GM18502 (cell line): Measurements from ENCODE around the gene TMEM164.

Experiments used
- ATAC-seq: cut with Tn5 transposase; IDR thresholded peaks from one replicate; pipeline ENCODE4 v1.9.1; 2021; ENCODE audit warnings: mild to moderate bottlenecking; ENCODE audit not compliant: unreplicated experiment, poor library complexity

Gene TMEM164

DNA sequence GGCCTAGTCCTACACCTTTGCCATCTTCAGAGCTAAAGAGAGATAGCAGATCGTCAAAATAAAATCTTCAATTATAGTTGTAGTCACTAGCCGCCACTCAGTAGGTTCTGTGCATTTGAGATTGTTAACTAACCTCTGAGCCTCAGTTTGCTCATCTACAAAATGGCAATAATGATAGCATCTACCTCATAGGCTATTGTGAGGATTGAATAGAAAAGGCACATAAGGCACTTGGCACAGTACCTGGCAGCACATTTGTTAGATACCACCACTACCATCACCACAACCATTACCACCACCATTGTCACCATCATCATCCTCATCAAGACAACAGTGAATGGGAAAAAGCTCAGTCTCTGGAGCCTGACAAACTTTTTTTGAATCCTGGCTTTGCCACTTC is 180.4 kb downstream of the TMEM164 start:
- no peak for ATAC-seq

DNA sequence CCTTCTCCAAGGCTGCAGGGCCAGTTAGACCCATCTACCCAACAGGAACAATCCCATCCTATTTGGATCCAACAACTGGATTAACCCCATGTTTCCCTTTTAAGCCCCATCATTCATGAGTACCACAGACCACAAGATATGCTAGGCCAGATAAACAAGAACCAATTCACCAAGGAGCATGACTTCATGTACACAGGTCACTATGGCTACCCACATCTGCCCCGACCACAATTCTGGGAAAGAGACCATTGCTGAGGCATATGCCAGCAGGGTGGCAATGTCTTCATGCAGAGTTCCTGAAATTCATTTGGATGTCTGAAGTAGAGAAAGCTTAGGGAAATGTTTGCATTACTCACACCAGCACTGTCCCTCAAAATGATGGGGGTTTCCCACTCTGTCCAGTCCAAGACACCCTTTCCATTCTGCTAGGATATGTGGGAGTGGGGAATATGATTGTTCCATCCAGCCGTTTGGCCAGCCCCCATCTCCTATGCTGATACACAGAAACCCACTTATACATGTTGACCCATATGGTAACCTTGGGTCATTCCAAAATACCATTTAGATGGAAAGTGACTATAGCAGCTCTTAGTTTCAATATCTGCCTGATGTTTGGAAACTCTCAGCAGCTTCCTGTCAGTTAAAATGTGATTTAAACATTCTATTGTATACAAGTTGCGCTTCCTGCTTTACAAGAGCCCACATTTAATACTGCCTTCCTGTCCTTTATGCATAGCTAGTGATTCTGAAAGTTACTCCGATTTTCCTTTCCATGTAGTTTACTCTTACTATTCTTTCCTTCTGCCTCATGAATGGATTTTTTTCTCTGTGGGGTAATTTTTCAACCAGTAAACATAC is 186.0 kb downstream of the TMEM164 start:
- ATAC-seq = no peak

GRCh38 chrX:110192516-110192915 is 189.6 kb downstream of the TMEM164 start:
- ATAC-seq = no peak

- ATAC-seq = no peak
Measured at GRCh38 chrX:110194977-110195376, 192.1 kb downstream of the TMEM164 start.

DNA sequence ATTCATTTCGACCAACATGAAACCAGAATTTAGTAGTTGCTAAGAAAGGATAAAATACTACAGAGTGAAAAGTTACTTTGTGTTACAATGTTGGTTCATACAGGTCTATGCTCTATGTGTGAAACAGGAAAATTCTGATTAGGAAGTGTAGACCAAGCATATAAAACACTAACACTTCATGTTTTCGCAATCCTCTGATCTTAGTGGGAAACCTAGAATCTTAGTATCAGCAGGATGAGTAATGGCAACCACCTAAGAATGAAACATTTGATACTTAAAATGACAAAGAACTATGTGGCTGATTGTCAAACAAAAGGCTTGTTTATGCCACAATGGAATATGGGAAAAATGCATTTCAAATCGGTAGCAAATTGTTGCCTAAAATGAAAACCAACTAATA is 198.9 kb downstream of the TMEM164 start:
- ATAC-seq = no peak

DNA sequence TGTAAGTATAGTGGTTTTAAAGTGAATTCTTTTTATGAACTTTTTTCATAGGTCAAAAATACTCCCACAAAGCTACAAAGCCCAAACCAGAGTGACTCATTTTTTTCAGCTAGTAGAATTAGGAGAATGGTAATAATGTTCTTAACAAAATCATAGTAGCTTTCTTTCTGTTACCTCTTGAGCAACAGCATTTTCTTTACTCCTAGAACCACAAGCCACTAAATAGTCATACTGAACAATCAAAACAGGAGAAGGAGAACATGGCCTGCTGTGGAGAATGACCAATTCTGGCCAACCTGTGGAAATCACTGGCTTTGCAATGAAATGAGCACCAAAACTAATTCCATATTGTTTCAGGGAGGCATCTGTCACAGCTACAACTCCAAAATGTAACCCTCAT is 202.1 kb downstream of the TMEM164 start:
- no peak for ATAC-seq

DNA sequence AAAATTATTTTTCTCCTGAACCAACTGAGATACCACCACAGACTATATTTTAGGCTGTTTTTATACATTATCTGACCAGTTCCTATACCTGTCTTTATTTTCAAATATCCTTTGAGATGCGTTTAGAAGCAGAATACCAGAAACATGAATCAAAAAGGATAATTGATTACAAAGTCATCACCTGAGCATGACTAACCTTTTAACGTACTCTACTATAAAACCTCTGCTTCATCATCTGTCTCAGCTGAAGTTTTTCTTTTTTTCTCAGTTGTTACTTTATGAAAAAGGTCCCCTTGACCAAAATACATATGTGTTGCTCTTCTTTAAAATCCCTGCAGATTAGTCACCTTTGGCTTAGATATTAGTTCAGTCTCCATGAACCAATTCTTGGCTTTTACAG is 205.2 kb downstream of the TMEM164 start:
- ATAC-seq = no peak

DNA sequence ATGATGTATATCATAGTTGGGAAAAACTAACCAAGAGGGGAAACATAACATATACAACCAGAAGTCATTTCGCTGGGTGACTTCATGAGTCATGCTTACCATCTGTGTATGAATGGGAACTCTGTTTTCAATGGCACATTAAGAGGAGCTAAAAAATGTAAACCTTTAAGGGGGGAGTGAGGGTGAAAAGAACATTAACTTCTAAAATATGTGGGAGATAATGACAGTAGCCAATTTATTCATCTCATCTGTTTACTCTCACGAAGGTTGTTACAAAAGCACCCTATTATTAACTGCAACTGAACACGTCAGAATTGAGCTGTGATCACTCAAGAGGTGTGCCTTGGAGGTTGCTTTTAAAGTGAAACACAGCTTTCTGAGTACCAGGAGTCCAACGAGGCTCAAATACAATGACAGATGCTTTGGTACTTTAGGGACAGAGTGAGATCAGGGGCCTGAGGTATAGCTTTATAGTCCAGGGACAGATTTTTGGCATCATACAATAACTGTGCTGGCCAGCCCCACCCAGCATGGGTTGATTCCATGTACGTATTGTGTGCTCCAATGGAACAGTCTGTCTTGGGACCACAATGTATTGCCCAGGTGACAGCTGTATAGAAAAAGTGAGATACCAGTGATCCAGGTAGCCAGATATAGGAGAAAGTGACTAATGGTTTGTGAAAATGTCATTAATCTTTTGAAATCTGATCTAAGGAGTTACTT is 207.7 kb downstream of the TMEM164 start:
- no peak for ATAC-seq

GRCh38 chrX:110211340-110211739 is 208.4 kb downstream of the TMEM164 start:
- no peak for ATAC-seq

DNA sequence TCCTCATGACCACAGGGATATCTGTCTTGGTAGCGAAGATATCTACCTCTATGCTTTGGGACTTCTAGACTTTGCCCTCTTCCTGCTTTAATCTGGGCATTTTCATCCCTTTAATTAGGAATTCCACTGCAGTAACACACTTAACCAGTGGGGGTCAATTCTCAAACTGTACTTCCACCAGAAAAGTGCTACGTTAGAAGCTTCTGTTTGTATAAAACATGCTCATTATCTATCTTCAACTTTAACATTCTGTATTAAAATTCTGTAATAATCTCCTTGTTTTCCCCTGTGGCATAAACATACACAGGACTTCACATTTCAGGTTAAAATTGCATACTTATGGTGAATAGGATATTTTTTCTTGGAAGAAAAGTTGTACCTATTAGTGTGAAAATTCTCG is 209.4 kb downstream of the TMEM164 start:
- no peak for ATAC-seq

DNA sequence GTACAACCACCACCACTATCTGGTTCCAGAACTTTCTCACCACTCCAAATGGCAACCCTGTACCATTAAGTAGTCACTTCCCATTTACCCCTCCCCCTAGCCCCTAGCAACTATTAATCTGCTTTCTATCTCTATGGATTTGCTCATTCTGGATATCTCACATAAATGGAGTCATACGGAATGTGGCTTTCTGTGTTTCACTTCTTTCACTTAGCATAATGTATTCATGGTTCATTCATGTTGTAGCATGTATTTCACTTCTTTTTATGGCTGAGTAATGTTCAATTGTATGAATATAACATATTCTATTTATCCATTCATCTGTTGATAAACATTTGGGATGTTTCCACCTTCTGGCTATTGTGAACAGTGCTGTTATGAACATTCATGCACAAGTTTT is 210.3 kb downstream of the TMEM164 start:
- ATAC-seq = no peak

DNA sequence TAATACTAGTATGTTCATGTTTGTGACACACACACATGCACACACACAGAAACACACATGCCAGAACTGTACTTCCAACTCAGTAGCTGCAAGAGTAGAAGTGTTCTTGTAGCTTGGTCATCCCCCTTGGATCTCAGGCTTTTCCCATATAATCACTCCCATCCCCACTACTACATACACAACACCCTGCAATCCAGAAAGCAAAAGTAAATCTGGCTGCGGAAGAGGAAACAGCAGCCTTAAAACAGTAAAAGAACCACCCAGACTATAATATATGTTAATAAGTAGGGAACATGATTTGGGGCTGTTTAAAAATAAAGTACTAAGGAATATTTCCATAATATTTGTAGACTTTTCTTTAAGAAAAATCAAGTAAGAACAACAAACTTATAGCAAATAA is 211.8 kb downstream of the TMEM164 start:
- ATAC-seq = no peak

GRCh38 chrX:110215411-110215810 is 212.5 kb downstream of the TMEM164 start:
- ATAC-seq = no peak

DNA sequence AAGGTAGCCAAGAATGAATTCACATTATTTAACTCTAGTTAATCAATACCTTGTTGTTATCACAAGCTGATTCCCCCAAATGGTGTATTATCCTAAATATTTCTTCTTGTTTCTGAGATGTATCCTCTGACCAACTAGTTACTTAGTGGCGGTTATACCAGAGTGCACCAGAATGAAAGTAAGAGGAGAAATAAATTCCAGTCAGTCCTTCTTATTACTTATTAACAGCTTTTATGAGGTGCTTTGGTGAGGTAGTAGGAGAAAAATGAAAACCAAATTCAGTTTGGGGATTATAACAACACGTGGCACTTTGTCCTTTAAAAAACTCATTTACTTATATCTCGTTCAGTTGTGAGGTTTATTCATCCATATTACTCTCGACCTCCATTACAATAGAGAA is 213.1 kb downstream of the TMEM164 start:
- no peak for ATAC-seq

DNA sequence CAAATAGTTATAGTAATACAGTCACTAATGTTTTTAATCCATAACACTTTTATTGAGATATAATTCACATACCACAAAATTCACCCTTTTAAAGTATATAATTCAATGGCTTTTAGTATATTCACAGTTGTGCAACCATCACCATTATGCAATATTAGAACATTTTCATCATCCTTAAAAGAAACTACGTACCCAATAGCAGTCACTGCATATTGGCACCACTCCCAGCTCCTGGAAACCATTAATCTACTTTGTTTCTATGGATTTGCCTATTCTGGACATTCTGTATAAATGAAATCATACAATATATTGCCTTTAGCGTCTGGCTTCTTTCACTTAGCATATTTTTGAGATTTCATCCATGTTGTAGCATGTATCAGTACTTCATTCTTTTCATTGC is 215.7 kb downstream of the TMEM164 start:
- no peak for ATAC-seq

- no peak for ATAC-seq
Measured at GRCh38 chrX:110219920-110220319, 217.0 kb downstream of the TMEM164 start.

DNA sequence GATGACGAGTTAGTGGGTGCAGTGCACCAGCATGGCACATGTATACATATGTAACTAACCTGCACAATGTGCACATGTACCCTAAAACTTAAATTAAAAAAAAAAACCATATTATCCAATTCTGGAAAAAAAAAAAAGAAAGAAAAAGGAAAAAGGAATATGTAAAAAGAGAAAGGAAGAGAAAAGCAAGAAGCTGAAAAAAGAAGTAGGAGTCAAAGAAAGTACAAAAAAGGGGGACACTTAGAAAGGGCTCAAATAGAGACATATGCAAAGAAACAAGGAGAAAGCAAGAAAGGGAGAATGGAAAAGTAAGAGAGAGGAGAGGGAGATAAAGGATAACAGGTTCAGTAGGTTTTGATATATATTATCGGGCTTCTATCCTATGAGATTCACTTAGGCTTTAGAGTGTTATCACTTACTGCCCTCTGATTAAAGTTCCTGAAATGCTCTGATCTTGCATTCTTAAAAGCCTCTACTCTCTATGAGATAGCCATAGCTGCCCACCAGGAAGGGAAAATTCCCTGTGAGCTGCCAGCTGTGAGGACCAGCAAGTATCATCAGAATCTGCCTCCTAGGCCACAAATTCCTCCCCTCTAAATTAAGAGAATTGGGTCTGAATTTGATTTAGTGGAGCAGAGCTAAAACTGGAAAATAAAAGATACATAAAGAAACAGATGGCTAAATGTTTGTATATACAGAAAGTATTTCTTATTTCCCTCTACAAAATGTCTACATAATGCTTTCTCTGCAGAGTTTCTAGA is 219.8 kb downstream of the TMEM164 start:
- no peak for ATAC-seq

- no peak for ATAC-seq
Measured at GRCh38 chrX:110224926-110225617, 222.2 kb downstream of the TMEM164 start.

DNA sequence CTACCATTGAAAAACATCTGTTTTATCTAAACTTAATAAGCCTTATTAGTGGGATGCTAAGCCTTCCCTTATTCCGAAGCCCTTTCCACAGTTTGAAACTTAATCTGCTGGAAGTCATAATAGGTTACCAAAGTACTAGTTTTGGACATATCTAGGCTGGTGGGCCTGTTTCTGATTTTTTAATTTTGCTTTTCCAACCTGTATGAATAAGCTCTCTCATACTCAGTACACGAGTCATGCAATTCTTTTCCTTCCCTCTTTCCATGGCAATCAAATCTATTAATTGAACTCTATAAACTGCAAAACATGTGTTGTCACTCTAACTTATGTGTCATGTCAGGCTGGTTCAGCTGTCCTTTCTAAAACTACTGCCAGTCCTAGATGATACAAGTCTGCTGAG is 224.0 kb downstream of the TMEM164 start:
- ATAC-seq = no peak
